Psoas muscle (tissue), 8 donors: ENCODE data around the gene IL36B. TPM values are rescaled to one million over a fixed set of nuclear protein-coding genes. Genes with fewer than 3 reads are reported as not detected.

Experiments
- ATAC-seq, 4 donors: fragments of 200-7000 bp; cut with Tn5 transposase; one replicate each; pipeline ENCODE4 v1.9.1; 2020; ENCODE audit warnings: moderate library complexity in 3 of 4, mild to moderate bottlenecking in 2 of 4
- DNase-seq, 2 donors: peaks; one replicate each; pipeline ENCODE4 v3.0.0-alpha.2; 2020
- H3K27ac ChIP-seq: fragments of 200-600 bp; one replicate; pipeline ENCODE4 v1.8.0; 2022
- H3K27me3 ChIP-seq, 3 donors: fragments of 200-600 bp in 1 of 3; one replicate each; pipeline versions ENCODE4 v1.6.1 to v1.8.0; 2013 to 2022; ENCODE audit warnings: low read length in 2 of 3, mild to moderate bottlenecking in 2 of 3, moderate library complexity in 1 of 3; ENCODE audit not compliant: insufficient read depth in 3 of 3
- H3K36me3 ChIP-seq, 2 donors: fragments of 200-600 bp in 1 of 2; one replicate each; pipeline versions ENCODE4 v1.6.1 to v1.8.0; 2013 to 2022; ENCODE audit warnings: low read depth in 1 of 2, mild to moderate bottlenecking in 1 of 2, moderate library complexity in 1 of 2; ENCODE audit not compliant: insufficient read depth in 1 of 2
- H3K4me1 ChIP-seq: fragments of 200-600 bp; one replicate; pipeline ENCODE4 v1.8.0; 2022
- H3K4me3 ChIP-seq: fragments of 200-600 bp; one replicate; pipeline ENCODE4 v1.8.0; 2022; ENCODE audit warnings: mild to moderate bottlenecking
- H3K9me3 ChIP-seq: fragments of 200-600 bp; one replicate; pipeline ENCODE4 v1.8.0; 2022
- WGBS, 3 donors: extraction: QIAGEN DNeasy Blood & Tissue Kit; methylation state at CpG; one replicate each; pipeline versions ENCODE4 v1.1.6 to v1.1.7; 2013; 5-methylcytosine and 5-hydroxymethylcytosine counted together
- intact Hi-C, 2 donors: fragments of 100-400 bp; cut with DNase I; formaldehyde crosslinking; loops; one replicate each; pipeline versions ENCODE4 v1.11.0 to v1.14.2; 2022
- polyA plus RNA-seq, 3 donors: library from polyadenylated mRNA; stranded (reverse); fragments of 200-250 nt; gene quantifications; one replicate each; pipeline ENCODE4 v1.2.3, GENCODE V29; 2013
- total RNA-seq, 4 donors: library from RNA; stranded (reverse); fragmentation: NEBNext Ultra II Directional in 2 of 4; extraction: Animal tissue kit (Norgen Biotek cat#: 25700) in 2 of 4; gene quantifications; one replicate each; pipeline versions ENCODE4 v1.2.1 to v1.2.4, GENCODE V29; 2021 to 2023
- TF ChIP-seq, protein P1 (sequence below): fragments of 200-600 bp; IDR thresholded peaks from one replicate; pipeline ENCODE4 v1.8.0; 2022; ENCODE audit warnings: antibody characterized with exemption
- donor health status: healthy with polysubstance abuse.
- donor health status: DM: no; HTN: no; CAD: no; lungs with moderate emphysema.
- donor health status: Bipolar disorder and iron deficiency.
- donor health status: healthy.
- donor health status: DM: yes; HTN: yes; CAD: no.
- donor health status: DM: no; HTN: no; CAD: no.
- donor health status: DM: no; HTN: no; CAD: no.
- donor health status: DM: yes; HTN: yes; CAD: no.

Gene IL36B
- total and polyA plus RNA-seq, 7 donors: not detected

DNA sequence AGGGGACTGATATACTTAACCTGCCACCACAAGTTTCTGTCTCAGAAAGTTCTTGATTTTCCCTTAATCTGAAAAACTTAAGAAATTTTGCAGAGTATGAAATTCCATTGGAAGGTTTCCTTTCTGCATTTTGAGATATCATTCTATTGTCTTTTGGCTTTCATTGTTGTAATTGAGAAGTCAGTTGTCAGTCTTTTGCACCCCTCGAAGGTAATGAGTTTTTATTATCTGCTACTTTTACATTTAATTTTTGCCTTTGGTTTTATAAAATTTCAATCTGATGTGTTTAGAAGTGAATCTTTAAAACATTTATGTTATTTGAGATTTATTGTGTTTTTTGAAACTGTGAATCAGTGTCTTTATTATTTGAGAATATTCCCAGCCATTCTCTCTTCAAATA lies 52.2 kb downstream of the IL36B start:
- Histone ChIP-seq H3K36me3 (no peaks in the 10 kb centered on the region), H3K27me3 (no peaks in the 10 kb centered on the region), H3K4me1 (no peaks in the 10 kb centered on the region), H3K9me3 (no peaks in the 10 kb centered on the region), H3K27ac (no peak overlapping the region), H3K4me3 (no peak overlapping the region)
- DNase-seq (no peak), ATAC-seq (no peak)
- TF ChIP-seq, protein P1, sequence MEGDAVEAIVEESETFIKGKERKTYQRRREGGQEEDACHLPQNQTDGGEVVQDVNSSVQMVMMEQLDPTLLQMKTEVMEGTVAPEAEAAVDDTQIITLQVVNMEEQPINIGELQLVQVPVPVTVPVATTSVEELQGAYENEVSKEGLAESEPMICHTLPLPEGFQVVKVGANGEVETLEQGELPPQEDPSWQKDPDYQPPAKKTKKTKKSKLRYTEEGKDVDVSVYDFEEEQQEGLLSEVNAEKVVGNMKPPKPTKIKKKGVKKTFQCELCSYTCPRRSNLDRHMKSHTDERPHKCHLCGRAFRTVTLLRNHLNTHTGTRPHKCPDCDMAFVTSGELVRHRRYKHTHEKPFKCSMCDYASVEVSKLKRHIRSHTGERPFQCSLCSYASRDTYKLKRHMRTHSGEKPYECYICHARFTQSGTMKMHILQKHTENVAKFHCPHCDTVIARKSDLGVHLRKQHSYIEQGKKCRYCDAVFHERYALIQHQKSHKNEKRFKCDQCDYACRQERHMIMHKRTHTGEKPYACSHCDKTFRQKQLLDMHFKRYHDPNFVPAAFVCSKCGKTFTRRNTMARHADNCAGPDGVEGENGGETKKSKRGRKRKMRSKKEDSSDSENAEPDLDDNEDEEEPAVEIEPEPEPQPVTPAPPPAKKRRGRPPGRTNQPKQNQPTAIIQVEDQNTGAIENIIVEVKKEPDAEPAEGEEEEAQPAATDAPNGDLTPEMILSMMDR: no peak
- 68 to 78% (median 70%) methylated on average over 1 of the region's 1 CpG for WGBS, 3 donors
- intact Hi-C loops: no loop called here

DNA sequence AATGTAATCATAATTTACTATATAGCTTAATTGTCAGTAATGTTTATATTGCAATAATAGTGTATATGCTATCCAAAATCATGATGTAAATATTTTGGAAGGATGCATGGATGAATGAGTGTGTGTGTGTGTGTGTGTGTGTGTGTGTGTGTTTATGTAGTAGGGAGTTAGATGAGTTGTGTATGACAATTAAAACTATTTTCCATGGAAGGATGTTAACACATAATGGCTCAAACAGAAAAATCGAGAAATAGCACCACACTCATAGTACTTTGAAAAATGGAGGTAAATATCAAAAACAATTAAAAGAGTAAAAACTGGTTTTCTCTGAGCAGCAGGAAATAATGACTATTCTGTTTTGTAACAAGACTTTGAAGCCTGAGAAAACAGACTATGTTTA lies 55.5 kb downstream of the IL36B start:
- 81 to 88% (median 88%) methylated on average over 1 of the region's 1 CpG for WGBS, 3 donors
- DNase-seq: no peak
- H3K4me3 ChIP-seq: no peak overlapping the region

DNA sequence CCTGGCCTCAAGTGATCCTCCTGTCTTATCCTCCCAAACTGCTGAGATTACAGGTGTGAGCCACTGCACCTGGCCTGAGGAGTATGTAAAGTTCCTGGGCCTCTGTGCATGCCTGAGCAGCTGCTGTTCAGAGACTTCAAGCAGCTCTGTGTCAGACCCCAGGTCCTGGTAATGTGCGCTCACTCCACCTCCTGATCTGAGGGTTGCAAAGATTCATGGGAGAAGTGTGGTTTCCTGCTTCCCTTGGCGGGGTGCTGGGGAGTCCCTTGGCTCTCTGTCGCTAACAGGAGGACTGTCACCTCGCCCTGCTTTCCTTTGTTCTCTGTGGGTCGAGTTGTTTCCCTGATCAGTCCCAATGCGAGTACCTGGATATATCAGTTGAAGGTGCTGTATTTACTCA lies 56.0 kb downstream of the IL36B start:
- Histone ChIP-seq H3K27ac (no peak overlapping the region), H3K9me3 (peaks cover 15% of the 10 kb centered on the region), H3K36me3 (no peaks in the 10 kb centered on the region), H3K27me3 (peaks cover 0 to 3% (median 0%) of the 10 kb centered on the region in 3 donors), H3K4me1 (no peaks in the 10 kb centered on the region), H3K4me3 (no peak overlapping the region)
- intact Hi-C loops: no loop called here
- WGBS, 3 donors: 67 to 80% (median 70%) methylated on average over 6 of the region's 6 CpGs
- ATAC-seq: no peak
- DNase-seq: no peak
- TF ChIP-seq, protein P1: no peak

More for the DNA sequence above, 55.5 kb downstream of the IL36B start:
- TF ChIP-seq, protein P1: no peak
- H3K9me3 ChIP-seq: peaks cover 10% of the 10 kb centered on the region
- H3K27me3 ChIP-seq: peaks cover 0 to 3% (median 0%) of the 10 kb centered on the region in 3 donors
- intact Hi-C loops: no loop called here
- H3K36me3 ChIP-seq: no peaks in the 10 kb centered on the region
- no peak overlapping the region for H3K27ac ChIP-seq
- no peak for ATAC-seq
- H3K4me1 ChIP-seq: no peaks in the 10 kb centered on the region

GRCh38 chr2:112995346-112995920 lies 57.2 kb downstream of the IL36B start:
- H3K9me3 ChIP-seq: peaks cover 18% of the 10 kb centered on the region
- no peak overlapping the region for H3K27ac ChIP-seq
- ATAC-seq (no peak), DNase-seq (no peak)
- H3K27me3 ChIP-seq: peaks cover 0 to 3% (median 0%) of the 10 kb centered on the region in 3 donors
- H3K4me3 ChIP-seq: no peak overlapping the region
- H3K36me3 ChIP-seq: no peaks in the 10 kb centered on the region
- no peaks in the 10 kb centered on the region for H3K4me1 ChIP-seq
- 88 to 91% (median 90%) methylated on average over 14 of the region's 14 CpGs for WGBS, 3 donors
- intact Hi-C loops: loop anchor here in 1 of 2 donors (1.0 kb wide), 1 partner anchor 14 kb away; no protein-coding TSS in a partner anchor
- TF ChIP-seq, protein P1: no peak

- no peaks in the 10 kb centered on the region for H3K4me1 ChIP-seq
- no peak overlapping the region for H3K27ac ChIP-seq
- intact Hi-C loops: loop anchor here in 1 of 2 donors (1.0 kb wide), 1 partner anchor 15 kb away; no protein-coding TSS in a partner anchor
- 81 to 89% (median 83%) methylated on average over 2 of the region's 2 CpGs for WGBS, 3 donors
- peaks cover 18% of the 10 kb centered on the region for H3K9me3 ChIP-seq
- DNase-seq (no peak), ATAC-seq (no peak)
- H3K27me3 ChIP-seq: peaks cover 0 to 3% (median 0%) of the 10 kb centered on the region in 3 donors
- H3K4me3 ChIP-seq: no peak overlapping the region
- H3K36me3 ChIP-seq: no peaks in the 10 kb centered on the region
- TF ChIP-seq, protein P1: no peak
These were observed 58.0 kb downstream of the IL36B start for GRCh38 chr2:112994648-112995047.
